Erythroblast (primary cell): ENCODE results near the gene CIDEB.

ENCODE experiments used
- GATA1 ChIP-seq: IDR thresholded peaks from 2 replicates; pipeline ENCODE4 v1.6.1; 2011; ENCODE audit warnings: low read depth, mild to moderate bottlenecking, control low read depth, low read length, moderate library complexity
- POLR2A ChIP-seq: IDR thresholded peaks from 2 replicates; pipeline ENCODE4 v1.6.1; 2011; ENCODE audit warnings: mild to moderate bottlenecking, low read length

DNA sequence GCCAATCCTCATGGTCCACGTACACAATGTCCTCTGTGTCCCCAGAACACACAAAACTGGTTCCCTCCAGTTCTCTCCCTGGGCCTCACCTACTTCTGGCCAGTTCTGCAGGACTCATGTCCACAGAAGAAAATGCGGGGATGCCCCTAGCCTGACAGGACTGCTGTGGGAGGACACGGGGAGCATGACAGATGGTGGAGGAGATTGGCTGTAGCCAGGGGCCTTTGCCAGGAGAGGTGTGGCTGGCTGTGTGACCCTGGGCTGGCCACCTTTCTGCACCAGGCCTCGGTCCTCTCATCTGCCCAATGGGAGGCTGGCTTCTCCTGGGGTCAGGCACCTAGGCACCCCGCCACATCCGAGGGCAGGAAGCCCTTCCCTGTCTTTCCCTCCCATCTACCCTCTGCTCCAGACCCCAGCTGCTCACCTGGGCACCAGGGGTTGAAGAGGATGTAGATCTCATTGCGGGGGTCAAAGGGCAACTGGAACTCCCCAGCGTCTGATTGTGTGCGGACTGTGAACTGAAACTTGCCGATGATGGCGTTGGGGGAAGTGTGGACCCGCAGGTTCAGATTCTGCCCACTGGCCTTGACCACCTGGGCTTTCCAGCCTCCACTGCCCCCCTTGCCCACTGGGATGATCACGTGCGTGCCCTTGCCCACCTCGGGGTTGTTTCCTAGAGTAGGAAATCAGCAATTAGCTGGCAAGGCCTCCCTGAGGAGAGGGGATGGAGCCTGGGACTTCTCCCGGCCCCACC is 47.6 kb downstream of the CIDEB start:
- no peak for TF ChIP-seq POLR2A
- TF ChIP-seq GATA1 = no peak
